Subcutaneous abdominal adipose tissue (tissue), 5 donors: Measurements from ENCODE around the gene MGMT.

Experiments
- H3K27ac ChIP-seq: one replicate; pipeline ENCODE4 v1.7.0; 2013; ENCODE audit warnings: low read depth, mild to moderate bottlenecking, inconsistent platforms, low read length, moderate library complexity
- H3K27me3 ChIP-seq, 5 donors: one replicate each; pipeline ENCODE4 v1.7.0; 2013; ENCODE audit warnings: low read length in 5 of 5, inconsistent platforms in 1 of 5; ENCODE audit not compliant: control insufficient read depth in 5 of 5, insufficient read depth in 4 of 5
- H3K36me3 ChIP-seq, 5 donors: one replicate each; pipeline ENCODE4 v1.7.0; 2013; ENCODE audit warnings: low read length in 5 of 5; ENCODE audit not compliant: control insufficient read depth in 5 of 5, insufficient read depth in 5 of 5
- H3K4me1 ChIP-seq, 5 donors: one replicate each; pipeline ENCODE4 v1.7.0; 2013; ENCODE audit warnings: low read length in 5 of 5, mild to moderate bottlenecking in 3 of 5, moderate library complexity in 1 of 5; ENCODE audit not compliant: control insufficient read depth in 5 of 5, insufficient read depth in 5 of 5
- H3K4me3 ChIP-seq, 5 donors: one replicate each; pipeline ENCODE4 v1.7.0; 2013; ENCODE audit warnings: low read length in 5 of 5, low read depth in 1 of 5
- H3K9ac ChIP-seq, 5 donors: one replicate each; pipeline ENCODE4 v1.7.0; 2013; ENCODE audit warnings: low read length in 5 of 5, mild to moderate bottlenecking in 4 of 5, moderate library complexity in 3 of 5
- H3K9me3 ChIP-seq, 5 donors: one replicate each; pipeline ENCODE4 v1.7.0; 2013; ENCODE audit warnings: low read length in 5 of 5; ENCODE audit not compliant: control insufficient read depth in 5 of 5
- donor health status: healthy.
- donor health status: healthy.
- donor health status: healthy.
- donor health status: healthy.
- donor health status: healthy.

The MGMT gene

GRCh38 chr10:129815898-129816655 is 349.0 kb downstream of the MGMT start:
- Histone ChIP-seq H3K4me1 (peaks cover 0 to 7% (median 5%) of the 10 kb centered on the region in 5 donors), H3K27ac (no peak overlapping the region), H3K4me3 (no peak overlapping the region), H3K9me3 (peaks cover 0 to 4% (median 2%) of the 10 kb centered on the region in 5 donors), H3K9ac (no peak overlapping the region), H3K36me3 (no peaks in the 10 kb centered on the region), H3K27me3 (peaks cover 0 to 8% (median 0%) of the 10 kb centered on the region in 5 donors)

DNA sequence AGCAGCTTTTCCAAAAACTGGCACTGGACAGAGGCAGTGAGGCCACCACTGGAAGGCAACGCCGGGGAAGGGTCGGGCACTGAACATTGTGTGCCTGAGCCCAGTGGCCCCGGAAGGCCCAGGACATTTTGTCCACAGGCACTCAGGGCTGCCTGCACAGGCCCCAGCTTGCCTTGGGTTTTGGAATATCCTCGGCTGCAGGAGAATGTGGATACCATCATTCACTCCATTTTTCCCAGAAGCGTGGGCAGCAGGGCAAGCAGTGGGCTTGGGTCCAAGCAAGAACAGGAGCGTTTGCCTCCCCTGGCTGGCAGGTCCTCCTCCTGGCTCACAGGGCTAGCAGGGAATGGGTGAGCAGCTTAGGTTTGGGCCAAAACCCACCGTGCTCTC is 349.6 kb downstream of the MGMT start:
- Histone ChIP-seq H3K36me3 (no peaks in the 10 kb centered on the region), H3K27me3 (peaks cover 0 to 3% (median 0%) of the 10 kb centered on the region in 5 donors), H3K4me3 (no peak overlapping the region), H3K9ac (no peak overlapping the region), H3K27ac (no peak overlapping the region), H3K9me3 (peaks cover 0 to 4% (median 2%) of the 10 kb centered on the region in 5 donors), H3K4me1 (peaks cover 0 to 7% (median 5%) of the 10 kb centered on the region in 5 donors)
